Right hindlimb (tissue), 1 donor: Measurements from ENCODE around the gene AKT3.
"Not testable (repeated sequence)": the region's sequence is repeated elsewhere in the genome, so short reads cannot be mapped to it uniquely, and the experiment has no call there.

Source experiments
- DNase-seq: peaks from one replicate; pipeline ENCODE4 v3.0.0-alpha.2; 2018

Gene AKT3

DNA sequence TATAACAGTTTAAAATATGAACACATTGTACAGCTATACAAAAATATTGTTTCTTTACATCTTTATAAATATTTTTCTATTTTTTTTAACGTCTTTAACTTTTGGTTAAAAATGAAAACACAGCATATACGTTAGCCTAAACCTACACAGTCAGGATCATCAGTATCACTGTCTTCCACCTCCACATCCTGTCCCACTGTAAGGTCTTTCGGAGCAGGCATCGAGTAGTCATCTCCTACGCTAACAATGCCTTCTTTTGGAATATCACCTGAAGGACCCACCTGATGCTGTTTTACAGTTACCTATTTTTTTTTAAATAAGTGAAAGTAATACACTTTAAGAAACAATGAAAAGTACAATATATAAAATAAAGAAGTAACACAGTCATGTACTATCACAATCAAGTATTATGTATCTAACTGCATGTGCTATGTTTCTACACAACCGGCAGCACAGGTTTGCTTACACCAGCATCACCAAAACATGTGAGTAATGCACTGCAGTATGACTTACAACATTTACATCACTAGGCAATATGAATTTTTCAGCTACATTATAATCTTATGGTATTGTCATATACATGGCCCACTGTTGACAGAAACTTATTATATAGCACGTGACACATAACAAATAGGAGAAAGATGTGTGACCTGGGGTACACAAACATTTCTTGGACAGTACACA, 254.4 kb downstream of the AKT3 start:
- no peak for DNase-seq

DNA sequence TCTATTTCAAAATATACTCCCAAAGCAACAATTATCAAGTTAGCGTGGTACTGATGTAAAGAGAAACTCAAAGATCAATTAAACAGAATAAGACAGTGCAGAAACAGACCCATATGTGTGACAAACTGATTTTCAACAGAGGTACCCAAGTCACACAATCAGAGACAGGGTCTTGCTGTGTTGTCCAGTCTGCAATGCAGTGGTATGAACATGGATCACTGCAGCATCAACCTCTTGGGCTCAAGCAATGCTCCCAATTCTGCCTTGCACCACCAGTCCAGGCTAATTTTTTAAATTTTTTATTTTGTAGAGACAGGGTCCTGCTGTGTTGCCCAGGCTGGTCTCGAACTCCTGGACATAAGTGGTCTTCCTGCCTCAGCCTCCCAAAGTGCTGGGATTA, 255.6 kb downstream of the AKT3 start:
- no peak for DNase-seq

DNA sequence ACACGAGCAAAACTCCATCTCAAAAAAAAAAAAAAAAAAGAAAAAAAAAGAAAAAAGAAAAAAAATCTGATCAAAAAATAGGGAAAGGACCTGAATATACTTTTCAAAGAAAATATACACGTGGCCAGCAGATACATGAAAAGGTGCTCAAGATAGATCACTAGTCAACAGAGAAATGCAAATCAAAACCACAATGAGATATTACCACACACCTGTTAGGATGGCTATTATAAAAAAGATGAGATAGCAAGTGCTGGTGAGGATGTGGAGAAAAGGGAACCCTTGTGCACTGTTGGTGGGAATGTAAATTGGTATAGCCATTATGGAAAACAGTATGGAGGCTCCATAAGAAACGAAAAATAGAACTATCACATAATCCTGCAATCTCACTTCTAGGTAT, 260.8 kb downstream of the AKT3 start:
- DNase-seq, result not testable (repeated sequence)

DNA sequence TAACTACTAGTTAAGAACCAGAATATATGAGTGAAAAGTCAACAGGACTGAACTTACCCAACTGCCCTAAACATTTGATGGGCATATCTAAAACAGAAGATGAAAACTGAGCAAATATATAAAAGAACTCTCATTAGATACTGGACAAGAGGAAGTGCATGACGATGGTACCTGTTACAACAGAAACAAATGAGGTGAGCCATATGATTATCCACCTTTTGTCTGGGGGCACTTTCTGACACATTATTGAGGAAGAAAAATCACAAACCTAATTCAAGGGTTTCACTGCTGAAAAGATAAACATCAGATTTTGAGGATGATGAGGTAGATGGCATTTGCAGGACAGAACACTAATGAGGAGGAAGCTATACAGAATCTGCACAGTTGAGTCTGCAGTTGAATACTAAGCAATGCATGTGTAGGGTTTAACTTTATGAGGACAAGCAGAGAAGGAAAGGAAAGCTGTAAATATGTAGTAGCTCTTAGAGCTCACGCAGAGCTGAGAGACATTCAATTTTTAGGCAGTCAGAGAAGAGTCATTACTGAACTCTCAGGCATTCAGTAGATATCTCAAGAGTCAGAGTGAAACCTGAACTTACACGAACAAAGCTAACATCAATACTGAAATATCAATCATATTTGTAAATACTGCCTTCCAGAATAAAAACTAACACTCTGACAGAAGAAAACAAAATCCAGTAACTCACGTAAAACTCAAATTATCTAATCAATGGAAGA, 262.1 kb downstream of the AKT3 start:
- DNase-seq, result no peak

DNA sequence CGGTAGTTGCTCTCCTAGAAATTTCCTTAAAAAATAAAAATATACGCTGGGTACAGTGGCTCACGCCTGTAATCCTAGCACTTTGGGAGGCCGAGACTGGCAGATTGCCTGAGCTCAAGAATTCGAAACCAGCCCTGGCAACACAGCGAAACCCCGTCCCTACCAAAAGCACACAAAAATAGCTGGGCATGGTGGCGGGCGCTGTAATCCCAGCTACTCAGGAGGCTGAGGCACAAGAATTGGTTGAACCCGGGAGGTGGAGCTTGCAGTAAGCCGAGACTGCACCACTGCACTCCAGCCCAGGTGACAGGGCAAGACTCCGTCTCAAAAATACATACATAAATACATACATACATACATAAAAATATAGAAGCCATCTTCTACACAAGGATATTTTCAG, 262.8 kb downstream of the AKT3 start:
- no peak for DNase-seq

DNA sequence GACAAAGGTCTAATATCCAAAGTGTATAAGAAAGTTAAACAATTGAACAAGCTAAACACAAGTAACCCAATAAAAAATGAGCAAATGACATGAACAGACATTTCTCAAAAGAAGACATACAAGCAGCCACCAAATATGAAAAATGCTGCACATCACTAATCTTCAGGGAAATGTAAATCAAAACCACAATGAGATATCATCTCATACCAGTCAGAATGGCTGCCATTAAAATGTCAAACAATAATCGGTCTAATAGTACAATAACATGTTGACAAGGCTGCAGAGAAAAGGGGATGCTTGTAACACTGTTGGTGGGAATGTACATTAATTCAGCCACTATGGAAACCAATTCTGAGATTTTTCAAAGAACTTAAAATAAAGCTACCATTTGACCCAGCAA, 264.1 kb downstream of the AKT3 start:
- DNase-seq, result no peak

DNA sequence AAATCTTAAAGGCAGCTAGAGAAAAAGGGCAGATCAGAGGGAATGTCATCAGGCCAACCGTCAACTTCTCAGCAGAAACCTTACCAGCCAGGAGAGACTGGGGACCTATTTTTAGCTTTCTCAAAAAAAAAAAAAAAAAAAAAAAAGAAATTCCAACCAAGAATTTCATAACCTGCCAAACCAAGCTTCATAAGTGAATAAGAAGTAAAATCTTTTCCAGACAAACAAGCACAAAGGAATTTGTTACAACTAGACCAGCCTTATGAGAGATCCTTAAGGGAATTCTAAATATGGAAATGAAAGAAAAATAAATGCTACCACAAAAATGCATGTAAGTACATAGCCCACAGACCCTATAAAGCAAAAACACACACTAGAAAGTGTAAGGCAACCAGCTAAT, 267.7 kb downstream of the AKT3 start:
- DNase-seq, result no peak

DNA sequence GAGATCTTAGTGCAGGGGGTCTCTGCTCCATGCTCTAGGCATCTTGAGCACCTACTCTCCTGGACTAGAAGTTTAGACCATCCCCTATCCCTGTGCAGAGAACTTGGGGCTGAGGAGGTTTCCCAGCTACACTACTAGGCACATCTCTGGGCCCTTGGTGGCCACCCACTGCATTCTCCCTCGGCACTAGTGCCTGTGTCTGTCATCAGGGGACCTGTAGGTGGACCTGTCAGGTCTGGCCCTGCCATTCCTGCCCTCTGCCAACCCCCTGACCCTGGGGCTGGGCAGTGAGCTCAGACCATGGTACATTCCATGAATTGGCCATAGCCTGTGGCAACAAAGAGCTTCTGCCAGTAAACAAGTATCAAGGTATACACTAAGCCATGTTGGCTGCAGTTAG, 269.1 kb downstream of the AKT3 start:
- no peak for DNase-seq

DNA sequence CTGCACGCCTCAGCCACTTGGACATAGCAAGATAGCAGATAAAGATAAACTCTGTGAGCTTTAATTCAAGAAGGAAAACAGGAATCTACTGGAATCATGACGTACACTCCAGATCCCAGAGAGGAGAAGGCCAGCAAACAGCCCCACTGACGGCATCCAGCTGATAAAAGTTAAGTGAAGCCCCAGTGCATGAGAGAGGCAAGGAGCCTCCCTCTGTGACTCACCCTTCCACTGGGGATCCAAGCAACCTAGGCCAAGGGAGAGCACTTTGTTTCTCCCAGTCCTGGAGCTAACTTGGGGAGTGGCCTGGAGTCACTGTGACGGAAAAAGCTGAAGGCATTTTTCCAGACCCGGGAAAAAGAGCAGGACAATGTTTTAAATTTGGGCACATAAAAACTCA, 270.0 kb downstream of the AKT3 start:
- DNase-seq, result no peak

DNA sequence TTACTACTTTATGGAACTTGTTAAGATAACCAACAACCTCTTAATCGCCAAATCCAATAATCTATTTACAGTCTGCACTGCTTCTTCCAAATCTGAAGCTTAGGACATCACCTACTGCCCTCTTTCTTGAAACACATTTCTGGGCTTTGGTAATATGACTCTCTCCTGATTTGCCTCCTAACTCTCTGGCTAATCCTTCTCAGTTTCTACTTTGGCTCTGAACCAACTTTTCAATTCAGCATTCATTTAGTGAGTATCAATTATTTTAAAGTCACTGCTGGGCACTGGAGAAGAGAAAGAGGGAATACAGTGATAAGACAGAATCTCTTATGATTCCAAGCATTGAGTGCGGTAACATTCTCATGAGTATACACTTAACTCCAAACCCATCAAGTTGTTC, 275.0 kb downstream of the AKT3 start:
- no peak for DNase-seq

DNA sequence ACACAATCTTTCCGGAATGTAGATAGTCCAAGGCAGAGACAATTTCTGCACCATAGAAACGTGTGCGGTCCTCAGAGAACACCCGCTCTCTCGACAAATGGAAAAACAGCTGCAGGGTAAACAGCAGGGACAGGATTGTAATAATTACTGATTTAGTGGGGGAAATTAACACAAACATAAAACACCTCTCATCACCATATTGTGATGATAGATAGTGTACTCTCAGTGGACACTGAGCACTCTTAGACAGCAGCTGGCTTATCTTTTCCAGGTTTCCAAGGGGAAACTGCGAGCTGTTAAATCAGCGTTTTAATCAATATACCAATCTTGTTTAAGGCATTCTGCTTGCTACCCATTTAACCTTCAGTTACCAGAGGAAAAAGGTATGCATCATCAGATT, 277.1 kb downstream of the AKT3 start:
- no peak for DNase-seq

DNA sequence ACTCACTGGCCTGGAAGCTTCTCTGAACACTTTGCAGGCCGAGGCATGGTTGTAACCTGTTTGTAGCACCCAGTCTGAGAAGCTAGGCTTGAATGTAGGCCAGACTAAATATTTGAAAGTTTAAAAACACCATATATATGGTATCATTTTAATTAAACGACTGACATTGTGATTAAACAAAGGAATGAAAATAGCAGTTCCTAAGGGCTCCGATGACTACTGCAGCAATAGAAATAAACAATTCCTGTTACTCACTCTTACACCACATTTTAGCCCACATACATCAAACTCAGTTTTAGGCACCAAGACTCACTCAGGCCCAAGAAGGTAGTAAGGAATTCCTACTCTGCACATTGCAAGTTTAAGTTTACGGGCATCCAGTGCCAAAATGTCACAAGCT, 281.2 kb downstream of the AKT3 start:
- DNase-seq, result no peak

DNA sequence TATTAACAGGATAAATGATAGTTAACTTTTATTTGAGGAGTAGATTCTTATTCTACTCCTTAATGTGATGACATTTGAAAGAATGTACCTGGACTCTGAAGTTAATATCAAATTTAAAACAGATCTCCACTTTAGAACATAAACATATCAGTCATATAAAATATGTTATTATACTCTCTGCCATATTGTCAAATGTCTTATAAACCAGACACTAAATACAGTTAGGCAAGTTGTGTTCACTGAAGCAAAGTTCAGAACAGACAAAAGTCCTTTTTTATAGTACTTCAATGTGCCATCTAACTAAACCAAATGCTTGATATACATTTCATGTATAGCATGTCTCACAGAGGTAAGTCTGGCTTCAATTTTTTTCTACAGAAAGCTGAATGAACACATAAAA, 285.2 kb downstream of the AKT3 start:
- DNase-seq, result no peak

DNA sequence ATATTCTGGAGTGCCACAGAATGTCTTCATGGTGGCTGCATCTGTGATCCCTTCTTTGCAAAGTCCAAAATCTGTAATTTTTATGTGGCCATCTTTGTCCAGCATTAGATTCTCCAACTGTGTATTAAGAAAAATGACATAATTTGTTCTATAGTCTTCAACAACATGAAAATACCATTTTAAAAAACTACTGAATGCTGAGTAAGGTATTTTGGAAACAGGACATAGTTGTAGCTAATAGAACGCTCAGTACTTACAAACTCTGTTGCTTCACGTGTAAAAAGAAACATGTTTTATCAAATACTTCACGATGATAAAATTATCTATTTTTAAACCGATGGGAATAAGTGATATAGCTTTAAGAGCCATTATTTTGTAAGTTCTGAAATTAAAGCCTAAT, 286.3 kb downstream of the AKT3 start:
- no peak for DNase-seq

DNA sequence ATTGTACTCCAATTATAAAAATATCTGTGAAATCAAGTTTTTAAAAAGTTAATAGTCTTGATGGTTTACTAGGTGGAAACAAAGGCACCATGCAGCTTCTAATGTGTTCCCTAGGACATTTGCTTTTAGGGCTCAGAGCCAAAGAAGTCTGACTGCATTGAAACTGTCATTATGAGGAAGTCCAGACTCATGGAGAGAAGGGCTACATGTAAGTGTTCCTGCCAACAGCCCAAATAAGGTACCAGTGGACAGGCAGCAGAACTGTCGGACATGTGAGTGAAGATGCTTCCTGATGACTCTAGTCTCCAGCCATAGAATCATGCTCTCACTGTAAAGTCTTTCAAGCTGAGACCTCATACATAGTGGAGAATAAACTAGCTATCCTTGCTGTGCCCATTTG, 287.6 kb downstream of the AKT3 start:
- DNase-seq, result no peak

DNA sequence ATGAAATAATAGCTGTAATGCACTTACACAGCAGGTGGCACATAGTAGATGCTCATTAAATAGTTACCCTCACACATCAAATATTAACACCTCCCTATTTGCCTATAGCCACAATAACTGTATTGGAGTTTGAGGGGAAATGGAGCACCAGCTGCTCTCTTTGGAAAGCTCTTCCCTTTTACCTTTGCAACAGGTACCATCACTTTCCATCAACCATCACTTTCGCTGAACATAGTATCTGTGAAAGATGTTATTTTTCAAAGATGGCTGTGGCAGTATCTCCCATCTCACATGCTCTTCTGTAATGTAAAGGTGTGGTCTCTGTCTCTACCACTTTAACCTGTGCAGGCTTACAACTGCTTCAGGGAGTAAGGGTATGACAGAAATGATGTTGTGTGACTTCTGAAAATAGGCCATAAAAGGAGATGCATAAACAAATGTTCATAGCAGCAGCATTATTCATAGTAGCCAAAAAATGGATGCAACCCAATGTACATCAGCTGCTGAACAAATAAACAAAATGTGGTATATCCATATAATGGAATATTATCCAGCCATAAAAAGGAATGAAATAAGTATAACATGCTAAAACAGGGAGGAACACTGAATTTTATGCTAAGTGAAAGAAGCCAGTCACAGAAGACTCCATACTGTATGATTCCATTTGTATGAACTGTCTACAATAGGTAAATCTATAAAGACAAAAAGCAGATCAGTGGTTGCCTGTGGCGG, 288.3 kb downstream of the AKT3 start:
- DNase-seq, result no peak

DNA sequence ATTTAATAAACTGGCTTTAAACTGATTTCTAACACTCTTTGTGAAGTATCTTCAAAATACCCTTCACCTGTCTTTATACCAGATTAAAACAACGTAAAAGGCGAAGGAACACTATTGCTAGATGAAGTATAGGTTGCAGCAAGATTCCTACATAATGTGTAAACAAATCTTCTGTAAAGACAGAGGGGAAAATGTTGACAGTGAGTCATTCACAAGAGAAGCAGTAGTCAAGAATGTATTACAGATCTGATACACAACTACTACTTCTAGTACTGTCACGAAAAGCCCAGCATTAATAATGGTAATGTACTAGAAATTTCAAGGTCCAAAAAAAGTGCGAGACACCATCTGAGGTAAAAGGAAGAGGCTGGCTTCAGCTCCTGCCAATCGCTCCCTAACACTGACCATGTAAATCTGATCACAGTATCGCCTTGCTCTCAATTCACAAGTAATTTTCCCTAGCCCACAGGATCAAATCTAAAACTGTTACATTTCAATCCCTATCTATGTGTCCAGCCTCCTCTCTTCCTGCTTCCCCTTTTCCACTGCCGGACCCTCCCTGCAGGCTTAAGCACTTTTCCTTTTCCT, 290.4 kb downstream of the AKT3 start:
- no peak for DNase-seq

DNA sequence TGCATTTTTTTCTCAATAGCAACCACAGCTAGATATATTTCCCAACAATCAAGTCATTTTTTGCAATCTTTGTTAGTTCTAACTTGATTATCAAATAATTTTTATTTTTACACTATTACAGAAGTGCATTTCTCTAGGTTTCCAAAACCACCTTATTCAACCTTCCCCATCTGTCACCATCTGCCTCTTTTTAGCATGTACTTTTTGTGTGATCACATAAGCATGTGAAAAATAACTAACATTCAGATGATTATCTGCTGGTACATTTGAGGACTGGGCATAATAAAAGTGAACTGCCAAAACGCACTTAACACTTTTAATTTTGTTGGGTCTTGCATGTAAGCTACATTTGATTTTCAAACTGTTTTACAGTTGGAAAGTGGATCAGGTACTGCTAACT, 291.5 kb downstream of the AKT3 start:
- no peak for DNase-seq

DNA sequence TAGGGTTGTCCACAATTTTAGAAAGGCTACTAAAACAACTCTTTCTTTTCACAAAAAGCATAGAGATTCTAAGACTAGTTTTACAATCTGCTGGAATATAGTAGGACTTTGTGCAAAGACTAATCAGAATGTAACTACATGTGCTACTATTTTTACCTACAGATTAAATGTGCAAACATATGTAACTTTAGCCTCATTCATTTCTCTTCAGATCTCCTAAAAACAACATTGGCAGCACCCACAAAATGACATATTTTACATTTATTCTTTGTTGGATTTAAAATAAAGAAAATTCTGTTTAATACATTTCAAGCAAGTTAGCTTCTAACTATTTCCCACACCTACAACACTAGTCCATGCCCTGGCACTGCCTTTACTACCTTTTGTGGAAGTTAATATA, 292.2 kb downstream of the AKT3 start:
- DNase-seq, result no peak

DNA sequence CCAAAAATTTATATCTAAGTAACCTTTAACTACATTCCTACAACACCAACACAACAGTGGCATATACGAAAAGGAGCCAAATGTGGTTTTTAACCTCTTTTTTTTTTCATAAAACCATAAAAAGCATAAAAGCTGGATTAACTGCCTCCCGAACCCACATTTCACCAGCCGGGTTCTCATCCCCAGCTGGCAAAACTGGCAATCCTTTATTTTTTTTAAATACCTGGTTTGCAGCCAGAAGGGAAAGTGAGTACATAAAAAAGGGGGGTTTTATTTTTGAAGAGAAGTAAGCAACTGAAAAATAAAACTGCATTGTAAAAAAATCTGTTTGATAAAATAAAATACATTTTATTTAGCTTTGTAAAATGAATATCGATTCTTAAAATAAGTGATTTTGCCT, 295.4 kb downstream of the AKT3 start:
- DNase-seq, result no peak

DNA sequence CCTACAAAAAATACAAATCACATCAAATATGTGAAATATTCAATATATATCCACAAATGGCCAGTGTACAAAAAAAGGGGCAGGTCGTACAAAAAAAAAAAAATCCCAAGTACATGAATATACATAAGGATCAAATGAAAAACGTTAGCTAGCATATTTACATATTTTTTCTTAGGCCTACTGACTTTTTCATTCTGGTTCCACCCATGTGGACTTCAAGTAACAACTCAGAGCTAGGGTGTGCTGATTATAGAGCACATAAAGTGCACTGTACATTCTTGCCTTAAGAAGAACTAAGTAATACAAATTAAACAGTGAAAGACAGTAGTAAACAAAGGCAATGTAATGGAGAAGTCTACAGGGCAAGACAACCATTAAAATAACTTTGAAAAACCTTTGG, 297.0 kb downstream of the AKT3 start:
- DNase-seq, result no peak

DNA sequence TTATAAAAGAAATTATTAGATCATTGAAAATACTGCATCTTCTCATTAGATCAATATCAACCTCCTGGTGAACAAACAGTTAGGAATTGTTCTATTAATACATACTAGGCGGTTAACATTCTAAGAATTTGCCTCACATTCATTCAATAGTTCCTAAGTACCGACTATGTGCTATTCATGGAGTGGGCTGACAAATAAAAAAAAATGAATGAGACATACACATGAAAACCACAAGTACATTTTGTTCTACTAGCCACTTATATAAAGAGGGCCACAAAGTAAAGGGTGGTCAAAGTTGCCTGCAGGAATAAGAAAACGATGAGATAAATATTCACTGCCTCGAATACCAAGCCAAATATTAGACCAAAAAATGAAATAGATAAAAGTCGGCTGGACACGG, 299.8 kb downstream of the AKT3 start:
- no peak for DNase-seq

DNA sequence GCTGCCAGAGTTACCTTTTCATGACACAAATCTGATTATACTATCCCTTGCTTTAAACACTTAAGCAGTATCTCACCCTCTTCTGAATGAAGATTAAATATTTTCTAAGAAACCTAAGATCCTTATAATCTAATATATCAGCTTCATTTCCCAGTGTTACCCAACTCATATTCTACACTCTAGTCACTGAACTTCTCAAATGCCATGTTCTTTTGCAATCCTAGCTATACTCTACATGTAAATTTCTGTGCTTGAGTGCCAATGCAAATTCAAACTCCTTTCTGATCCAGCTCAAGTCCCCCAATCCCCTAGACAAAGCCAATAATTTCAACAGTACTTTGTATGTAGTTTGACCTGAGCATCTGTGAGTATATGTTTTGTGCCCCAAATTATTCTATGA, 300.3 kb downstream of the AKT3 start:
- DNase-seq, result no peak

DNA sequence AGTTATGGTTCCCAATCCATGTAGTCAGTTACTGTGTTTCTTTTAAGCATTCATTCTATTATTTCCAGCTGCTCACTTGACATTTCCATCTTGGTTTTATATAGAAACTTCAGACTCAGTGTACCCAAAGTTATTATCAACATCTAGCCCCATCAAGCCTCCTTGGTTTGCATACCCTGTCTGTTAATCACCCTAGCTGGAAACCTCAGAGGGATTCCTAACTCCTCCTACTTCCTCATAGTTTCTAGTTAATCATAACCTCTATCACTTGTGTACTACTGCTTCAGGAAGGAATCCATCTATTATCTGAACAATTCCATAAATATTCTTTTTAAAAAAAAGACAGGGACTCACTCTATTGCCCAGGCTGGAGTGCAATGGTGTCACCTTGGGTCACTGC, 300.9 kb downstream of the AKT3 start:
- DNase-seq, result no peak
